Activated CD8-positive, alpha-beta memory T cell treated with anti-CD3 and anti-CD28 coated beads for 48 hours (primary cell): ENCODE data around the gene CPNE6.
A peak's percentile ranks its signal among the peaks of the same experiment; 100 is the strongest.
"Not testable (repeated sequence)": the region's sequence is repeated elsewhere in the genome, so short reads cannot be mapped to it uniquely, and the experiment has no call there.

Experiments
- DNase-seq, 3 experiments: peaks; one replicate each; pipeline ENCODE4 v3.0.0-alpha.2; 2020; ENCODE audit warnings: low read depth in 2 of 3, low spot score in 2 of 3

CPNE6 gene

GRCh38 chr14:24102357-24103048 is 31.1 kb downstream of the CPNE6 start:
- no peak for DNase-seq

- no peak for DNase-seq
Measured at GRCh38 chr14:24103451-24103850, 32.1 kb downstream of the CPNE6 start.

- DNase-seq: not testable (repeated sequence)
Measured at GRCh38 chr14:24105609-24106239, 34.4 kb downstream of the CPNE6 start.

- no peak for DNase-seq
Measured at GRCh38 chr14:24106672-24107271, 35.4 kb downstream of the CPNE6 start.

GRCh38 chr14:24108336-24108874 is 37.0 kb downstream of the CPNE6 start:
- DNase-seq: no peak

GRCh38 chr14:24110060-24110459 is 38.7 kb downstream of the CPNE6 start:
- no peak for DNase-seq

- DNase-seq: no peak
Measured at GRCh38 chr14:24110523-24110922, 39.2 kb downstream of the CPNE6 start.

GRCh38 chr14:24113379-24113800 is 42.0 kb downstream of the CPNE6 start:
- no peak for DNase-seq

- DNase-seq: peak; percentile 68 to 73 (median 71)
Measured at GRCh38 chr14:24113801-24114531, 42.6 kb downstream of the CPNE6 start.

GRCh38 chr14:24114532-24115421 is 43.4 kb downstream of the CPNE6 start, which contains the start of the genes DCAF11 and NRL:
DCAF11 (plus strand) TSS chr14:24114777; CDS start chr14:24115595, 818 bp downstream.
NRL (minus strand) TSS chr14:24114949; CDS start chr14:24082848, 32,101 bp downstream.
- peak; percentile 89 to 96 (median 94) for DNase-seq

- no peak for DNase-seq
Measured at GRCh38 chr14:24115422-24116127, 44.2 kb downstream of the CPNE6 start.

GRCh38 chr14:24116128-24116814 is 44.9 kb downstream of the CPNE6 start:
- DNase-seq: no peak

- no peak for DNase-seq
Measured at GRCh38 chr14:24117179-24117578, 45.8 kb downstream of the CPNE6 start.

- no peak for DNase-seq
Measured at GRCh38 chr14:24119691-24120090, 48.3 kb downstream of the CPNE6 start.

GRCh38 chr14:24121210-24121609 is 49.8 kb downstream of the CPNE6 start:
- no peak for DNase-seq

GRCh38 chr14:24122416-24122815 is 51.1 kb downstream of the CPNE6 start:
- no peak for DNase-seq

- no peak for DNase-seq
Measured at GRCh38 chr14:24122898-24123297, 51.5 kb downstream of the CPNE6 start.

GRCh38 chr14:24123424-24124417 is 52.4 kb downstream of the CPNE6 start:
- no peak for DNase-seq
